Activated CD8-positive, alpha-beta memory T cell treated with anti-CD3 and anti-CD28 coated beads, Interleukin-2, amount 50 U/mL, for 4 hours (primary cell): Measurements from ENCODE around the gene PDZRN4.
"Not testable (repeated sequence)": the region's sequence is repeated elsewhere in the genome, so short reads cannot be mapped to it uniquely, and the experiment has no call there.

Experiments
- DNase-seq: peaks from one replicate; pipeline ENCODE4 v3.0.0-alpha.2; 2020

The PDZRN4 gene

DNA sequence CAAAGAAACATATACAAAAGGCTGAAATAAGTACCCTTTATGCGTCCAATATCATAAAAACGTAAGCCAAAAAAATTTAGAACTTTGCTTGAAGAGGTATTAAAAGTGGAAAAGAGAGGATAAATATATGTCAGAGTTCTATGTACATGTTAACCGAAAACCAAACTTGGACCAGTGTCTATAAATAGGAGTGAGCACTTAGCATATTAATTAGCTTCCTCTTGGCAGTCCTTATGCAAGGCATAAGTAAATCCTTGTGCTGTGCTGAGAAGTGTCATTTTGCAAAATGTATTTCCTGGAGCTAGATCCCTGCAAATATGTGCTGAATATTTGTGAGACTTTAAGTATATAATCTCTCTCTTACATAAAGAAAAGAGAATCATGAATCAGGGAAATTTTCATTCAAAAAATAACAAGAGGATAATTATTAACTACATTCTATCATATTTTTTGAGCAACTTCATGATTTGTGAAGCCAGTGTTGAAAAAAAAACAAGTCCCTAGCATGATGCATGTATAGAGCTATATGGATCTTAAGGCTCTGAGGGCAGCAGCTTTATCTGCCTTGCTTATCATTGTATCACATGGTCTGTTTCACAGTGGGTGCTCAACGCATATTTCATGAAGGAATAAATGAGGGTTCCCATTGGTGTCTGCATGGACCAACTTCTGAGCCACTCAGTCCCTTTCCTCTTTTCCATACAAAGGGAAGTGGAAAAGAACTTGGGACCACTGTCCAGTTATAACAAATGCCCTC lies 326.1 kb downstream of the PDZRN4 start:
- no peak for DNase-seq

GRCh38 chr12:41514907-41515306 lies 326.8 kb downstream of the PDZRN4 start:
- DNase-seq, result no peak

GRCh38 chr12:41515953-41516352 lies 327.8 kb downstream of the PDZRN4 start:
- no peak for DNase-seq

DNA sequence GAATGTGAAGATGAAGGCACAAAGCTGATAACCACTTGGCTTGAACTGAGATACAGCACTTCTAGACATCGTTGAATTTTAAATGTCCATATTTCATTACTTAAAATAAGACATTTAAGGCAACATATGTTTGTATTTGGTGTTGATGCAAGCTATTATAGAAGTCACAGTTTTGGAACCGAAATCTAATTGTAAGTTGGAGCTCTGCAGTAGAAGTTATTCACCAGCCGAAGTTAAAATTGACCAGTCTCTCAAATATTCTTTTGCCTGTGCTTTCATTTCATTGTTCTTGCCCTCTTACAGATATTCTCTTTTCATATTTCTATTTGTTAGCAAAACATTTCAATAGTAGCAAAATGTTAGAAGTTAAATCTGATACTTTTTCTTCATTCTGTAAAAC lies 332.7 kb downstream of the PDZRN4 start:
- DNase-seq, result no peak

DNA sequence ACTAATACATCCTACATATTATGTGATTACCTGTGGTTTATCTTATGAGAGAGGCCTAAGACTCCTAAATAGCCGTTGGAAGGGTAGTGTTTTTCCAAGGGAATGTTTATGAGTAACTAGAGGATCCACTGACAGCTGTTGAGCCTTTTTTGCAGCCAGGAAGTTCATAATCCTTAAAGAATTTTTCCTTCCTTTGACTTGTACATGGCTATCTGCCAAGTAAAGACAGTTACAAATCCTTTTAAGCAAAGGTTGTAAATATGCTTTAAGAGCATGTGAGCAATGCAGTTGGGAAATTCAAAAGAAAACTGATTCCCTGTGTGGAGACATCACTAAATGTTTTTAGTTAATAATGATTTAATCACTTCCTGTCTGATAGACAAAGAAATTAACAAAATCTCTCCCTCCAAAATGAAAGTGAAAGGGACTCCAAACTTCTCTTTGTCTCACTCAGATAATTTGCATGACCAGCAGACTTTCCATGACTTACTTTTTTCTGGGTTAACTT lies 333.8 kb downstream of the PDZRN4 start:
- no peak for DNase-seq

DNA sequence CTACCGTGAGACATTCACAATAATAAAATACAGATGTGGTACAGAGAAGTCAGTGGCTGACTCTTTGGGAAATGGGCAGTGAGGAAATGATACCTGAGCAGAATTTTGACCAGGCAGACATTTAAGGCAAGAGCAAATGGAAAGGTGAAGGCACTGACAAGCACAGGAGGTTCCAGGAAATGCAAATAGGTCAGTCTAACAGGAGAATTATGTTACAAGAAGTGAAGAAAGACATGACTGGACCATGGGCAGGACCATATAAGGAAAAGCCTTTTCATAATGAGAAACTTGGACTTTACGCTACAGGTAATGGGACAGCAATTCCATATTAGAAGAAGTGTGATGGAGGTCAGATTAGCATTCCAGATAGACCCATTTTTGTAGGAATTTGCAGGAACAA lies 338.9 kb downstream of the PDZRN4 start:
- DNase-seq, result no peak

GRCh38 chr12:41527534-41528116 lies 339.5 kb downstream of the PDZRN4 start:
- no peak for DNase-seq

DNA sequence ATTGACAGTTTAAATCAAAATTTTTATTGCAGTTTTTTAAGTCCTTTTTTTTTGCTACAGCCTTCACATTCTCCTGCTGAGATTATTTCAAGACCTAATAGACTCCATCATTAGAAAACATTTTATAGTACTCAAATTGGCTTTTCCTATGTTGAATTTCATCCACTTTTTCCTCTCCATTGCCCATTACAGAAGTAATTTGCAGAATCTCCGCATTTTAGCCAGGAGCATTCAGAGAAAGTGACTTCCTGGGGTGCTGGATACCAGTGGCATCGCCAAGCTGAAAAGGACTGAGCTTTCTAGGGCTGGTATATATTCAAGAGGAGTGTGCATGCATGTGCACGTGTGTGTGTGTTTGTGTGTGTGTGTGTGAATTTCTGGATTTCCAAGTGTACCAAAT lies 340.8 kb downstream of the PDZRN4 start:
- no peak for DNase-seq

DNA sequence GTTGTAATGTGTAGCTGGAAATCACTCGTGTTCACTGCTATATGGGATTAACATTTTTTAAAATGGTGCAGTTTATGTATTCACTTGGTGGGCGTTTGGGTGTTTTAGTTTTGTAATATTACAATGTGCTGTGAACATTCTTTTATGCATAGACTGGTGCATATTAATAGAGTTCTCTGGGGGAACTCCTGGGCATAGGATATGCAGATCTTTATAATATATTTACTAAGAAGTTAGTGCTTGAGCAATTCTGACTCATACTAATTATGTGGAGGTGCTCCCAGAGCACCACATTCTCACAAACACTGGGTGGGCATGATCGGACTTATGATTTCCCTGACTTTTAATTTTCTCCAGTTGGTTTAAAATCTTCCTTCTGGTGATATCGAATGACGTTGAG lies 342.3 kb downstream of the PDZRN4 start:
- no peak for DNase-seq

- DNase-seq, result no peak
Measured at GRCh38 chr12:41531147-41531829, 343.2 kb downstream of the PDZRN4 start.

DNA sequence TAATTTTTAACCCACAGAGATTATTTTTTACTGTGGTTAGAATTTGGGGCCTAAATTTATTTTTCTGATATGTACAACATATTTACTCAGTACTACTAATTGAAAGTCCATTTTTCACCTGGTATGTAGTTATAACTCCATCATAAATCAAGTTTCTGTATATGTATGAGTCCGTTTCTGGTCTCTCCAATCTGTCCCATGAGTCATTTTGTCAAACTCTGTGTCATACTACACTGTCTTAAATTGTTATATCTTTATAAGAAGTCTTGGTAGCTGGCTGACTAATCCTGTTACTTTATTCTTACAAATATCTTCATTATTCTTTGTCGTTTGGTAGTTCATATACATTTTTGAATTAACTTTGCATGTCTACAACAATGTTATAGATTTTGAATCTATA lies 344.0 kb downstream of the PDZRN4 start:
- DNase-seq, result no peak

GRCh38 chr12:41536813-41537490 lies 348.8 kb downstream of the PDZRN4 start:
- DNase-seq, result no peak

DNA sequence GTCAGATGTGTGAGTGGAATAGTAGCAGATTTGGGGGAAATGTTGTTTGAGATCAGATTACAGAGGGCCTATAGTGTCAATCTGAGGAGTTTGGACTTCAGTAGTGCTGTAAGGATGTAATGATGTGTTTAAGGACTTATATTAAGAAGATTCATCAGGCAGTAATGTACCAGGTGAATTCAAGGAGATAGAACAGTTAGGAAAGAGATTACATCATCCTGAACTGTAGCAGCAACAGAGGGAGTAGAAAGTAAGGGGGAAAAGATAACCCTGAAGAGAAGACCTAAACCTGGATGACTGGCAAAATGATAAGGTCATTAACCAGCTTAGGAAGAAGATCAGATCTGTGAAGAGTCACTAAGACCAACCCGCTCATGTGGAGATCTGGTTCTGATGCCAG lies 349.4 kb downstream of the PDZRN4 start:
- no peak for DNase-seq

DNA sequence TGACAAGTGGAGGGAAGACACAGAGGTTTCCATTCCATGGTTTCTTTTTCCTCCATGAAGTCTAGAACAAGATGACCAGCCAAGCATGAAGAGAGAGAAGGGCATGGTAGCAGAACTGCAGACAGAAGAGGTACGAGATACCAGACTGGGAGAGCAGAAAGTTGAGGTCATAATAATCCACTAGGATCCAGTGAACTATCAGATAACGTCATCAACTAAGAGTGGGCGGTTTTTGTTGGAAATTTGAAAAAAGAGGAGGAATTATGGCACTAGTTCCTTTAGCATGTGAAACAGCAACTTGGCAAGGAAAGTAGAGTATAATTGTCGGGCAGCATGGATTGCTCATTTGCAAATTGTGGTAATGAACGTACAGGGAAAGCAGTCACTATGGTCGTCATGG lies 357.6 kb downstream of the PDZRN4 start:
- DNase-seq, result no peak

DNA sequence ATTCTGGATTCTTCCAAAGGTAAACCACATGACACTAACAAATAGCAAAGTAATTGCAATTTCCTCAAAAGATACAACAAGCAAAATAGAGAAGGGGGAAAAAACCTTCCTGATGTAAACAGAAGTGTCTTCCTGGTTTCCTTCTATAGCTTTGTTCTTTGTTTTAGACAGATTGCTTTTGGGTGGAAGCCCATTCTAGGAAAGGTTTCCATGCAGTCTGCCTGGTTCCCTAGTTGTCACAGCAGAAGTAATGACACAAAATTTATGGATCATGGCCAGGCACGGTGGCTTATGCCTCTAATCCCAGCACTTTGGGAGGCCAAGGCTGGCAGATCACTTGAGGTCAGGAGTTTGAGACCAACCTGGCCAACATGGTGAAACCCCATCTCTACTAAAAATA lies 359.0 kb downstream of the PDZRN4 start:
- DNase-seq, result not testable (repeated sequence)

- DNase-seq, result no peak
Measured at GRCh38 chr12:41548926-41549325, 360.8 kb downstream of the PDZRN4 start.

- DNase-seq, result no peak
Measured at GRCh38 chr12:41552588-41552987, 364.5 kb downstream of the PDZRN4 start.

- no peak for DNase-seq
Measured at GRCh38 chr12:41556176-41556575, 368.1 kb downstream of the PDZRN4 start.

- DNase-seq, result no peak
Measured at GRCh38 chr12:41557344-41557743, 369.2 kb downstream of the PDZRN4 start.

DNA sequence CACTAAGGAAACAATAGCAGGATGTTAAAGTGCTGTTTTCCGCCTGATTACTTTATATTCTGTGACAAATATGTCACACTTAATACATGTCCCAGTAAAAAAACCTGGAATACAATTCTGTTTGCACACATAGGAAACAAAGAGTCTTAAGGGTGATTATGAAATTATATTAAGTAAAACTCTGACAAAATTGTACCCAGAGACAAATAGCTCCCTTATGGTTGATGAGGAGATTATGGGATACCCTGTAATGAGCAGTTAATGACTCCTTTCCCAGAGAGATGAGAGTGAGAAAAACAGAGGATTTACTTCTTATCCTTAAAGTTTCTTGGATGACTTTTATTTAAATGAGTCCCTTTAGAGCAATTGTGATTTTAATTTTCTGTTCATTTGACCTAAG lies 370.6 kb downstream of the PDZRN4 start:
- no peak for DNase-seq

DNA sequence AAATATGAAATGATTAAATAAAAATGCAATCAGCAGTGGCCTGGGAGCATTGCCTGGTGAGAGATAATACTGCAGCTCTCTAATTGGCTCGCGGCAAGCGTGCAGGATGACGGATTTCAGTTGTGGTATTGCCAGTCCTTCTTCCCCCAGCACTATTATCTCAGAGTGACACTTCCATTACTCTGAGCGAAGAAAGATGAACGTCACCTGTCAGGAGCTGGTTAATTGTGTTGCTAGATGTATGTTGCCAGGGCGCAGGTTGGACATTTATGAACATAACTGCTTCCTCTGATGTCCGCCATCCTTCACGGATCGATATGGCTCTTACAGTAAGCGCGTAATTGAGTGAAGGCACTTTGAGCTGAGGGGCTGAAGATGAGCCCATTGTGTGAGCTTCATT lies 374.9 kb downstream of the PDZRN4 start:
- DNase-seq, result no peak

GRCh38 chr12:41564816-41565215 lies 376.7 kb downstream of the PDZRN4 start:
- DNase-seq, result no peak

GRCh38 chr12:41566703-41567102 lies 378.6 kb downstream of the PDZRN4 start:
- no peak for DNase-seq

GRCh38 chr12:41573445-41573844 lies 385.3 kb downstream of the PDZRN4 start:
- DNase-seq, result no peak
